Keratinocyte (primary cell): ENCODE measurements around the gene PPEF2.
"Not testable (repeated sequence)": the region's sequence is repeated elsewhere in the genome, so short reads cannot be mapped to it uniquely, and the experiment has no call there.

Source experiments
- CTCF ChIP-seq, 3 experiments: IDR thresholded peaks in 1 of 3; conservative IDR thresholded peaks in 1 of 3; optimal IDR thresholded peaks in 1 of 3; 2 replicates in 2 of 3; 3 replicates in 1 of 3; pipeline versions ENCODE3 to v1.5.1; 2011; ENCODE audit warnings: low read length in 3 of 3, mild to moderate bottlenecking in 3 of 3, moderate library complexity in 2 of 3, control low read depth in 1 of 3, inconsistent platforms in 1 of 3; ENCODE audit not compliant: insufficient read depth in 2 of 3; ENCODE audit errors: extremely low read depth in 1 of 3
- EZH2 ChIP-seq: IDR thresholded peaks from one replicate; pipeline ENCODE4 v1.6.1; 2012; ENCODE audit warnings: inconsistent platforms, mild to moderate bottlenecking, low read length, moderate library complexity

- TF ChIP-seq CTCF (optimal IDR thresholded peaks at IDR 0.05 in 1 of 3, IDR thresholded peaks at IDR 0.05 in 1 of 3, conservative IDR thresholded peaks at IDR 0.05 in 1 of 3; ENCODE audit: extremely low read depth in 1 of 3, insufficient read depth in 2 of 3, low read length in 3 of 3); EZH2: not testable (repeated sequence)
These were observed 22.7 kb upstream of the PPEF2 start for GRCh38 chr4:75924916-75925315.
